HG03571 (cell line): ENCODE data around the gene LRRFIP1.
"Not testable (repeated sequence)": the region's sequence is repeated elsewhere in the genome, so short reads cannot be mapped to it uniquely, and the experiment has no call there.

ENCODE experiments used
- ATAC-seq: cut with Tn5 transposase; IDR thresholded peaks from one replicate; pipeline ENCODE4 v1.9.1; 2021; ENCODE audit not compliant: unreplicated experiment

The LRRFIP1 gene

DNA sequence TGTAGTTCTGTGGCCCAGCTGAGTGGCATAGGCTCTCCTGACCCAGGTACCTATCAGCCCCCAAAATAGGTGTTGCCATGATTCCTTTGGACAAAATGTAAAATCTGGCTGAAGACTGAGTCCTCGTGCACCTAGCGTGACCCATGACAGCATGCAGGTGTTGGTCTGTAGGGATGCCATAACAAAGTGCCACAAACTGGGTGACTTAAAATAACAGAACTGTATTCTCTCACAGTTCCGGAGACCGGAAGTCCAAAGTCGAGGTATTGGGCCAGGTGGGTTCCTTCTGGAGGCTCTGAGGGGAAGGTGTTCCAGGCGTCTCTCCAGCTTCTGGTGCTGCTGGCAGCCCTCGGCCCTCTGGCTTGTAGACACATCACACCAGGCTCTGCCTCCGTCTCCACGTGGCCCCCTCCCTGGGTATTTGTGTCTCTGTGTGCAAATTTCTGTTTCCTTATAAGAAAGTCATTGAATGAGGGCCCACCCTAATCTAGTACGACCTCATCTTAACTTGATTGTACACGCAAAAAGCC is 34.5 kb downstream of the LRRFIP1 start:
- ATAC-seq: no peak

DNA sequence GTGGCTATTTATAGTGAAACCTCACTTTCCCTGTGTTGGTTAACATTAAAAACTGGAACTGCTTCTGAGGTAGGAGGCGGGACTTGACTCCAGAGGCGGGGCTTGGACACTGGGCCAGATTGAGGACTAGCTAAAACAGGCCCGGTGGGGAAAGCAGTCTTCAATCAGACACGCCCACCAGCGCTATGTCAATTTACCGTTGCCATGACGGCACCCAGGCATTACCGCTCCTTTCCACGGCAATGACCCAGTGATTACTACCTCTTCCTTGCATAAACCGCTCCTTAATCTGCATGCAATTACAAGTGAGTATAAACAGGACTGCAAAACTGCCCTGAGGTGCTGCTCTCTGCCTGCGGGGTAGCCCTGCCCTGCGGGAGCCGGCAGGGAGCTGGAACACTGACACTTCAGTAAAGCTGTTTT is 35.3 kb downstream of the LRRFIP1 start:
- ATAC-seq: no peak

DNA sequence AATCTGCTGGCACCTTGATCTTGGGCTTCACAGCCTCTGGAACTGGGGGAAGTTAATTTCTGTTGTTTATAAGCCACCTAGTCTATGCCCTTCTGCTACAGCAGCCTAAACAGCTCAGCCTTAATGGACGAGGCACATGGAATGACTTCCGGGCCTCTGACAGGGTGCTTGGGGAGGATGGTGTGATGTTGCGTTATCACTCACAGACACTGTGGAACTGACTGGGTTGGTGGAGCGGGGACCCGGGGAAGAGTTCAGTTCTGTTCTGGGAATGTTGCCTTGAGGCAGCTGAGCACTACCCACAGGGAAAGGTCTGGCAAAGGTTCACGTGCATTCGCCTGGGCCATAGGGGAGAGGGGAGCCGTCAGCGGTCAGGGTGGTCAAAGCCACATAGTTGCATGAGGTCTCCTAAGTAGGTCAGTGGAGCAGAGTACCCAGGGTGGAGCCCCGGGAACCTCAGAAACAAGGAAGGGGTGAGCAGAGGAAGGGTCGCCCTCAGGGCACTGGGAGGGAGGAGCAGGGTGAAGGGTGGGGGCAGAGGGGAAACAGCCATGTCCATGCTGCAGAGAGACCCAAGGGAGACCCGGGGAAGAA is 36.2 kb downstream of the LRRFIP1 start:
- no peak for ATAC-seq

DNA sequence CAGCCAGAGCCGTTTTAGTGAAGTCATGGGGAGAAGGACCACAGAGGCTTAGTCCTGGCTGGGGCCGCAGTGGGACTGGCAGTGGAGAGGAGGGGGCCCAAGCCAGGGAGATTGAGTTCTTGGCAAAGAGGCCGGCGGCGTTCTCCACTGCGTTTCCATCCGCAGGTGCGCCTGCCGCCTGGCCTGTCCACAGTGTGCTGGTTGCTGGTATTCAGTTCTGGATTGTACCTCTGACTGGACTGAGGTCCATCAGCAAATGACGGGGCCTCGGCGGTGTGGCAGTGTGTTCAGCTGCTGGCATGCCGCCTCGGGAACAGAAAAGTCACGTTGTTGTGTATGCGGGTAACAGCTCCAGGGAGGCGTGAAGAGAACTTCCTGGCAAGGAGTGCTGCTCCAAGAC is 36.8 kb downstream of the LRRFIP1 start:
- no peak for ATAC-seq

DNA sequence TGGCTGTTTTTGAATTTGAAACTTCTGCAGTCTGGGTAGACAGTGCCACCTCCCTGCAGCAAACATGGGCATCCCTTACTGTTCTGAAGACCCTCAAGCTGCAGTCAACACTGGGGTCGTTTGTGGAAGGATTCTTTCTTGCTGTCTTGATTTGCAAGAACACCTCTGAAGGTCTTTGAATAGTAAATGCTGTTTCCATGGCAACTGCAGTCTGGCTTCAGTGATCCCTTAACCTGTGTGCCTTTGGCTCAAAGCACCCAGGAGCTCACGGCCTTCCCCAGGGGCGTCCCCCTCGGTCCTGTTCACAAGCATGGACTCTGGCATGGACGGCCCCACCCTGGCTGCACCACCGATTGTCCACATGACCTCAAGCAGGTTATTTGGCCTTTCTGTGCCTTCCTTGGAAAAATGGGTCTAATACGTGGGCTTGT is 38.3 kb downstream of the LRRFIP1 start:
- no peak for ATAC-seq

DNA sequence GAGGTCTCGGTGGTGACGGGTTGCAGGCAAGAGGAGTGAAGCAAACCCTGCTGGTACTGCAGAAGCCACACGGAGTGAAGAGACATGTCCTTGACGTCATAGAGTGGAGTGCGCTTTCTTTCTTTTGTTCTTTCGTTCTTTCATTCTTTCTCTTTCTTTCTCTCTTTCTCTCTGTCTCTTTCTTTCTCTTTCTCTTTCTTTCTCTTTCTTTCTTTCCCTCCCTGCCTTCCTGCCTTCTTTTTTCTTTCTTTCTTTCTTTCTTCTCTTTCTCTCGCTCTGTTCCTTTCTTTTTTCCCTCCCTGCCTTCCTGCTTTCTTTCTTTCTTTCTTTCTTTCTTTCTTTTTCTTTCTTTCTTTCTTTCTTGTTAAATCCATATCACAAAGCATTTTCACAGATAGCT is 39.2 kb downstream of the LRRFIP1 start:
- ATAC-seq: no peak

DNA sequence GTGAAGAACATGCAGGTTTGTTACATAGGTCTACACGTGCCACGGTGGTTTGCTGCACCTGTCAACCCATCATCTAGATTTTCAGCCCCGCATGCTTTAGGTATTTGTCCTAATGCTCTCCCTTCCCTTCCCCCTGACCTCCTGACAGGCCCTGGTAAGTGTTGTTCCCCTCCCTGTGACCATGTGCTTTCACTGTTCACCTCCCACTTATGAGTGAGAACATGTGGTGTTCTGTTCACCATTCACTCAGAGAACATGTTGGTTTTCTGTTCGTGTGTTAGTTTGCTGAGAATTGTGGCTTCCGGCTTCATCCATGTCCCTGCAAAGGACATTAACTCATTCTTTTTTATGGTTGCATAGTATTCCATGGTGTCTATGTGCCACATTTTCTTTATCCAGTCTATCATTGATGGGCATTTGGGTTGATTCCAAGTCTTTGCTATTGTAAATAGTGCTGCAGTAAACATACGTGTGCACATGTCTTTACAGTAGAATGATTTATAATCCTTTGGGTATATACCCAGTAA is 39.7 kb downstream of the LRRFIP1 start:
- ATAC-seq: not testable (repeated sequence)

DNA sequence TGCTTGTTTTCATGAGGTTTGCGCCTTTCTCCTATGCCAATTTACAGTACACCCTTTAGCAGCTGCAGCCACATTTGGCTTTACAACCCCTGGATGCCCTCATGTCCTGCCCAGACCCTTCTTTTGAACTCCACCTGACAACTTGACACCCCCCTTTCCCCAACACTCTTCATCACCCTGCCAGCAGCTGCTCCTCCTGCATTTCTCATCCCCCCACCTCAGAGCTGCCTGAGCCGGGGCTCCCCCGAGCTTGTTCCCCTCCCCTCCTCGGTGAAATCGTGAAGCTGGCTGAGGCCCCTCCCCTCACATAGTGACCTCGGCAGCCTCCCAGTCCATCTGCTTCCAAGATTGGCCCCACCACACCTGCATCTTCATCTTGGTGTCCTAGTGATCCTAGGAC is 40.5 kb downstream of the LRRFIP1 start:
- ATAC-seq: no peak

DNA sequence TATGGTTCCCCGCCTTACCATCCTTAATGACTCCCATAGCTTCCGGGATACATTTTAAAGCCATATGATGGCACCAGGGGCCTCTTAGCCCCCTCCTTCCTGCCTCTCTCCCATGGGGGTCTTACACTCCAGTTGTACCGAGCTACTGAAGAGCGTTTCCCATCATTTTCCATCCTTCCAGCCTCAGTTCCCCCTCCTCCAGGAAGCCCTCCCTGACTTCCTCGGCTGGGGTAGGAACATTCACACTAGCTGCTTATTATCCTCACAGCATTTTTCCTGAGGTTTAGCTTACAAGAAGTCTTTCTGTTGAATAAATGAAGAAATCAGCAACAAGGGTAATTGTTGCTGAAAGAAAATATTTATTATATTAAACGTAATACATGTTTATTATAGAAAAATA is 41.1 kb downstream of the LRRFIP1 start:
- no peak for ATAC-seq

DNA sequence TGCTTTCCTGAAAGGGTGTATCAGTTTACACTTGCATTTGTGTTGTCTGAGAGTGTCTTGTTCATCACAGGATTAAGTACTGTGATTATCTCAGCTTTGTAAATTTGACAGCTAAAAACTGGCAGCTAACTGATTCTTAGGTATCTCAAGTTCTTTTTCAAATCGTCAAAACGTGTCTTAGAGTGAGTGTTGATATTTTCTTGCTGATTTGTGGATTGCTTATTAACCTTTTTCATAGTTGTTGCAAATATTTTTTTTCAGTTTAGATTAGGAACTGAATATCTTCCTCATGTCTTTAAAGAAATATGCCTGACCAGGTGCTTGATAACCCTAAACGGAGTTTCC is 41.9 kb downstream of the LRRFIP1 start:
- peak; percentile 3 for ATAC-seq

DNA sequence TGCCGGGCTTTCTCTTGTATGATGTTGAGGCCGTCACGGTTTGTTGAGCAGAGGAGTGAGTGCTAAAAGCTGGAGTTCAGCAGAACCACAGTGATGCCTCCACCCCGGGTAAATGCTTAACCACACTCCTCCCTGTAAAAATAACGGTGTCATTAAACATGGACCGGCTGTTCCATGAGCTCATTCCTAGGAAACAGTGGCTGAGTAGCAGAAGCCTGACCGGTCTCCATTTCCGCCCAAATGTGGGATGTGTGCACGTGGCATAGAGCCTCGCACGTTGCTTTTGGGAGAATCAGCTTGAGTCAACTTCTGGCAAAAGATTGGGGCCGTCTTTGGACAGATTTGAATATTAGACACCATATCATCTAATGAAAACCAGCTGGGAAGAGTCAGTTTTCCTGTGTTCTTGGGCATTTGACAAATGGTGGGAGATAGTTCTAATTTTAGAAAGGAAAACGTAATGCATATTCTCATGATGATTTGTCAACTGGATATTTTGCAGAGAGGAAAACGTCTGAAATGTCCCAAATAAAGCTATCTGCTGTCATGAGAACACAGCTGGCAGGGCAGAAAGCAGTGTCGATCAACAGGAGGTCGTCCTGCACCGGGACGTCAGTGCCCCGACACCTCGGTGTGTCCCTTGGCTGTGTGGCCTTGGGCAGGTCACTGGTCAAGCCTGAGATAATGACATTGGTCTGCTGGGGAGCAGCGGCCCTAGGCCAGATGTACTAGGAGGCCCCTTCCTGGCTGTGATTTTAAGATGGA is 42.4 kb downstream of the LRRFIP1 start:
- peak; percentile 70 for ATAC-seq

DNA sequence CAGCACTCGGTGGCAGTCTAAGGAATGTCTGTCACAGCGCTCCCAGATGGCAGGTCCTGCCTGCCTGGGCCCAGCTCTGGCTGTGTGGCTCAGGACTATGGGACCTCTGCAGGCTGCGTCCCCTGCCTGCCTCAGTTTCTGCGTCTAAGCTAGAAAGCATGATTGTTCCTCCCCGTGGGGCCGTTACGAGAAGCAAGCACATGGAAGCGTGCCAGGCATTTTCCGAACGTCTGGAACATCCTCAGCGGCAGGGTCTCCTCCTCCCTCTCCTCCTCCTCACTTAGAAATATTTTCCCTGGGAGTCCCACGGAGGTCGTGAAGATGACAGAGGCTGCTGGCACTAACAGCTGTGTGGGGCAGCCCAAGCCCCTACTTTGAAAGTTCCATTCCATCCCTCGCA is 43.3 kb downstream of the LRRFIP1 start:
- no peak for ATAC-seq

DNA sequence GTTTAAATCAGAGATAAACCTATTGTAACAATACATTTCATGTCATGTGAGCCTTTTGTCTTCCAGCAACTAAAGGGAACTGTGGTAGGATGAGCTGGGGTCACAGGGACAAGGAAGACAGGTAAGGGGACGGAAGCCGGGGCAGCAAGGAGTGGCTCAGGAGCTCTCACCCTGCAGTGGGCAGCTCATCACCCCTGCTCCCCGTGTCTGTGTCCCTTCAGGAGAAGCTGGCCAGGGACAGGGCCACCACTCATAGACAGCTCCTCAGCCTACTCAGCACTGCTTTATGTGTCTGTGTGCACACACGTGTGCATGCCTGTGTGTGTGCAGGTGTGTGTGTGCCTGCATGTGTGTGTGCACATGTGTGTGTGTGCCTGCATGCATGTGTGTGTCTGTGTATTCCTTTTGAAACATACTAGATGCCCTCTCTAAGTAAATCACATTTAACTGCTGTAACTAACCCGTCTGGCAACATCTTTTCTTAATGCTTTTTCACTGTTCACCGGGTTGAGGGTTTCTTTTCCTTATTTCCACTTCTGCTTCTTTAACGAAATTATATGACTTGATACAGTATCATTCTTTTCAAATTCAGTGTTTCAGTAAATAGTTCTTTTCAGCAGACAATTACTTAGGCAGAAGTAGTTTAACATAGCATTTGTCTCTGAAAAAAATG is 44.2 kb downstream of the LRRFIP1 start:
- ATAC-seq: no peak

DNA sequence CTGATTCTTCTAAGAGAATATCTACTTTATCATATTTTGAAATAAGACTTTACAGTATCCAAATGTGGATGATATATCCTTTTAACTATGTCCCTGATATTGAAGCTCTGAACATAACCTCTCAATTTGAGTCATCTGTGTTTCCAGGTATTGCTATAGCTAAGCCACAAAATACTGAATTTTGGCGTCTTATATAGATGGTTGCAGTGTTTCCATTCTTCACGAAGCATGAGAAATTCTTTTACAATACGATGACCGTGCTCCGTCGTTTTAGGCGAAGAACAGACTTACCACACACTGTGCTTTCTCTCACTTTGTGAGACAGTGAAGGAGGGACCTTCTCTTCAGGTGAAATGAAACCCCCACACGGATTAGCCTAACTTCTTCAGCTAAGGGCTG is 45.3 kb downstream of the LRRFIP1 start:
- ATAC-seq: no peak

DNA sequence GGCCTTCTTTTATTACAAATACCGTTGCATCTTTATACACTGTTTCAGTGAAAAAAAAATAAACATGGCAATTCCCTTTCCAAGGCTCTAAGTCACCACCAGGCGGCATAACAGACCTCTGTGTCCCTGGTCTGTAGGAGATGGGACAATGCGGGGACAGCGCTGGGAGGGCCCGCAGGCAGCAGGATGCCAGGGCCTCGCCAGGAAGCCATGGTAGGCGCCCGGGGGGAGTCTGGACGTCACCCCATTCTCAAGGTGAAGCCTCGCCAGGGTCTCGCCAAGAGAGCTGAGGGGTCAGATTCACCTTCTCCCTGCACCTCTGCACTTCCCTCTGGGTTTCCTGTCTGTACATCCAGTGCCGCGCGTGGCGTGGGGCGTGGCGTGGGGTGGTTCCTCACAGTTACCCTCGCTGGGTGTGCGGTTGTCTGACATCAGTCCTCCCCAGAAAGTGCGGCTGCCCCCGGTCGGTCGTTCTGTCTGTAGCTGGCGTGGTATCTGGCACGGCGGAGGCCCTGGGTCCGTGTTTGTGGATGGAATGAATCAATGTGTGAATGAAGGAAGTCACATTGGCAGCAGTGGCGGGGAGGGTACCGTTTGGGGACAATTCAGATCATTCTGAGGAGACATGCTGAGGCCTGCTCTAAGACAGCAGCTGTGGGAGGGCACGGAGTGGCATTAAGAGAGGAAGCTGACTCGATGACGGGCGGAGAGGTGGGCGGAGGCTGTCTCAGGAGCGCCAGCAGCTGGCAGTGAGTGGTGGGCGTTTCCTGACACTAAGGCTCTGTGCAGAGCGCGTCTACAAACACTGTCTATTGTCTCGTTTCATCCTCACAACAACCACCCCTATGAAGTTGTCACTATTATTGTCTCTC is 46.0 kb downstream of the LRRFIP1 start:
- ATAC-seq: no peak

DNA sequence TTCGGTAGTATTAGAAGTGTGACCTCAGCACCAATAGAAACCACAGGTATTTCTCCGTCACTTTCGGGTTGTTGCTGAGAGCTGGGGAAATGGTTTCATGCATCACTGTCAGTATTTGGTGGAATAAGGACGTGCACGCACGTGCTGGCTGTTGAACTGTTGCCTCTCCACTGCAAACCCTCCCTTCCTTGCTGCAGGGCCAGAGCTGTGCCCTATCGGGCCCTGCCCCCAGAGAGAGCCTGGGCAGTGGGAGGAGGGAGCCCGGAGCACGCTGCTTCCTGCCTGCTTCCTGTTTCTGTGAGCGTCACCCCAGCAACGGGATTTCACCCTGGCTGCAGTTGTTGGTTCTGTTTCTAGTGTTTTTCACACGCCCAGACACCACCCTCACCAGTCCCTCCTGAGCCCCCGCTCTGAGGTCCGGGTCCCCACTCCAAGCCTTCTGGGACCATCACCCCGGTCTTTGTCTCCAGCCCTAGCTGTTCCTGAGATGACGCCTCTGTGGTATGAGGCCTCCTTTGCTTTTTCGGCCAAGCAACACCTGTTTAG is 47.4 kb downstream of the LRRFIP1 start:
- ATAC-seq: peak; percentile 78

DNA sequence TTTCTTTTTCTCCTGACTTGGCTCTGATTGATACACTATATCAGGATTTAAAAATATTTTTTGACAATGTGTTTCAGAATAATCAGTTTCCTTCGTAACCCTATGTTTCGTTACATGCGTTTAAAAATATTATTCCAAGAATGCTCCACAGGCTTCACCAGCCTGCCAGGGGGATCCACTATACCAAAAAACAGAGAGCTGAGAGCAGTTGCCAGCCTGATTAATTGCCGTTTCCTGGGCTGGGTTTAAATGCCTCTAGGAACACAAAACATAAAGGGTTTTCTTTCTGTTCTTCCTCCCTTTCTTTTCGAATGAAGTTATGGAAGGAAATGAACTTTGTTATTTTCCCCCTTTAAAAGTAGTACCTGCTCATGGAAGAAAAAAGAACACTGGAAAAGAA is 47.9 kb downstream of the LRRFIP1 start:
- ATAC-seq: no peak

DNA sequence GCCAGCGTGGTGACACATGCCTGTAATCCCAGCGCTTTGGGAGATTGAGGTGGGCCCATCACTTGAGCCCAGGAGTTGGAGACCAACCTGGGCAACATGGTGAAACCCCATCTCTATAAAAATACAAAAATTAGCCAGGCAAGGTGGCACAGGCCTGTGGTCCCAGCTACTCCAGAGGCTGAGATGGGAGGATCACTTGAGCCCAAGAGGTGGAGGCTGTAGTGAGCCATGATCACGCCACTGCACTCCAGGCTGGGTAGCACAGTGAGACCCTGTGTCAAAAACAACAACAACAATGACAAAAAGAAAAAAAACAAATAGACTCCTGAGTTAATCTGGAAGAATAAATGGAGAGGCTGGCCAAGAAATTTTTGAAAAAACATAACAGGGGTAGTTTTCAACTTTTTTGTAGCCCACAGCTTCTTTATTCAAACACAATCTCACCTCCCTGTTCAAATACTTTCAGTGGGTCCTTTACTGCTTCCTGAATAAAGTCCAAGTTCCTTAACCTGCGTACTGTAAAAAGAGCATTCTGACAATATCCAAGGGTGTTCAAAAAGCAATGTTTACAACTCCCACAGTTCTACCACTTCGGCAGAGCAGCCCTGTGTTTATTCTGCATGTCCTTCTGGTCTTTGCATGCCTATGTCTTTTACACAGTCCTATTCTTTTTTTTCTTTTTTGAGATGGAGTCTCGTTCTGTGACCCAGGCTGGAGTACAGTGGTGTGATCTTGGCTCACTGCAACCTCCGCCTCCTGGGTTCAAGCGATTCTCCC is 53.5 kb downstream of the LRRFIP1 start:
- no peak for ATAC-seq

DNA sequence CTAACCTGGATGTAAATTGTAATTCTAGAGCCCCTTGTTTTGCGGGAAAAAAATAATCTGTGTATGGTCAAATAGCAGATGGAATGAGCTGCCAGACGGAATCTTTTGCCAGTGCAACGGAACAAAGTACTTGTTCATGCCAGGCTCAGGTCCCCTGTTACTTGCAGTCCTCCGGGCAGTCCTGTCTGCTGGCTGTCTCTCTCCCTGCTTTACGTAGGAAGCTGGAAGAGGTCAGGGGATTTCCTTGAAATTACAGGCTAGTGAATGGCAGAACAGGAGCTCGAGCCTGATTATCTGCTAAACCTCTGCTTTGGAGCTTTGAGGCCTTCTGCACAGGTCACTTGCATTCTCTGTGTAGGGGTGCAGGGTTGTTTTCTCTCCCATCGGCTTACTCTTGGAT is 54.8 kb downstream of the LRRFIP1 start:
- no peak for ATAC-seq
